Psoas muscle (tissue), 8 donors: ENCODE results near the gene AGFG2. TPM values are rescaled to one million over a fixed set of nuclear protein-coding genes. Genes with fewer than 3 reads are reported as not detected.

ENCODE experiments used
- ATAC-seq, 4 donors: fragments of 200-7000 bp; cut with Tn5 transposase; one replicate each; pipeline ENCODE4 v1.9.1; 2020; ENCODE audit warnings: moderate library complexity in 3 of 4, mild to moderate bottlenecking in 2 of 4
- DNase-seq, 2 donors: peaks; one replicate each; pipeline ENCODE4 v3.0.0-alpha.2; 2020
- H3K27ac ChIP-seq: fragments of 200-600 bp; one replicate; pipeline ENCODE4 v1.8.0; 2022
- H3K27me3 ChIP-seq, 3 donors: fragments of 200-600 bp in 1 of 3; one replicate each; pipeline versions ENCODE4 v1.6.1 to v1.8.0; 2013 to 2022; ENCODE audit warnings: low read length in 2 of 3, mild to moderate bottlenecking in 2 of 3, moderate library complexity in 1 of 3; ENCODE audit not compliant: insufficient read depth in 3 of 3
- H3K36me3 ChIP-seq, 2 donors: fragments of 200-600 bp in 1 of 2; one replicate each; pipeline versions ENCODE4 v1.6.1 to v1.8.0; 2013 to 2022; ENCODE audit warnings: low read depth in 1 of 2, mild to moderate bottlenecking in 1 of 2, moderate library complexity in 1 of 2; ENCODE audit not compliant: insufficient read depth in 1 of 2
- H3K4me1 ChIP-seq: fragments of 200-600 bp; one replicate; pipeline ENCODE4 v1.8.0; 2022
- H3K4me3 ChIP-seq: fragments of 200-600 bp; one replicate; pipeline ENCODE4 v1.8.0; 2022; ENCODE audit warnings: mild to moderate bottlenecking
- H3K9me3 ChIP-seq: fragments of 200-600 bp; one replicate; pipeline ENCODE4 v1.8.0; 2022
- CTCF ChIP-seq: fragments of 200-600 bp; IDR thresholded peaks from one replicate; pipeline ENCODE4 v1.8.0; 2022; ENCODE audit warnings: antibody characterized with exemption
- WGBS, 3 donors: extraction: QIAGEN DNeasy Blood & Tissue Kit; methylation state at CpG; one replicate each; pipeline versions ENCODE4 v1.1.6 to v1.1.7; 2013; 5-methylcytosine and 5-hydroxymethylcytosine counted together
- intact Hi-C, 2 donors: fragments of 100-400 bp; cut with DNase I; formaldehyde crosslinking; loops; one replicate each; pipeline versions ENCODE4 v1.11.0 to v1.14.2; 2022
- polyA plus RNA-seq, 3 donors: library from polyadenylated mRNA; stranded (reverse); fragments of 200-250 nt; gene quantifications; one replicate each; pipeline ENCODE4 v1.2.3, GENCODE V29; 2013
- total RNA-seq, 4 donors: library from RNA; stranded (reverse); fragmentation: NEBNext Ultra II Directional in 2 of 4; extraction: Animal tissue kit (Norgen Biotek cat#: 25700) in 2 of 4; gene quantifications; one replicate each; pipeline versions ENCODE4 v1.2.1 to v1.2.4, GENCODE V29; 2021 to 2023
- donor health status: healthy with polysubstance abuse.
- donor health status: DM: no; HTN: no; CAD: no; lungs with moderate emphysema.
- donor health status: Bipolar disorder and iron deficiency.
- donor health status: healthy.
- donor health status: DM: yes; HTN: yes; CAD: no.
- donor health status: DM: no; HTN: no; CAD: no.
- donor health status: DM: no; HTN: no; CAD: no.
- donor health status: DM: yes; HTN: yes; CAD: no.

AGFG2 gene
- total and polyA plus RNA-seq, 7 donors: 4.8 to 14.7 (median 8.8) TPM

GRCh38 chr7:100589341-100589947 lies 50.4 kb downstream of the AGFG2 start:
- Histone ChIP-seq H3K27me3 (no peaks in the 10 kb centered on the region), H3K27ac (no peak overlapping the region), H3K9me3 (no peaks in the 10 kb centered on the region), H3K4me3 (no peak overlapping the region), H3K4me1 (peaks cover 12% of the 10 kb centered on the region), H3K36me3 (no peaks in the 10 kb centered on the region)
- no peak for ATAC-seq
- no peak for TF ChIP-seq CTCF
- intact Hi-C loops: loop anchor here in 1 of 2 donors (5.0 kb wide), 1 partner anchor 88 kb away; no protein-coding TSS in a partner anchor
- 43 to 47% (median 44%) methylated on average over 7 of the region's 7 CpGs for WGBS, 3 donors
- DNase-seq: no peak

GRCh38 chr7:100590077-100590737 lies 51.2 kb downstream of the AGFG2 start:
- ATAC-seq: no peak
- Histone ChIP-seq H3K27ac (no peak overlapping the region), H3K9me3 (no peaks in the 10 kb centered on the region), H3K4me3 (peak overlapping the region; percentile 31), H3K4me1 (peaks cover 5% of the 10 kb centered on the region), H3K36me3 (no peaks in the 10 kb centered on the region), H3K27me3 (no peaks in the 10 kb centered on the region)
- no peak for TF ChIP-seq CTCF
- intact Hi-C loops: no loop called here
- 41 to 50% (median 44%) methylated on average over 20 of the region's 20 CpGs for WGBS, 3 donors
- peak in 1 of 2 donors; percentile 71 for DNase-seq

- Histone ChIP-seq H3K27me3 (peaks cover 0 to 1% (median 0%) of the 10 kb centered on the region in 3 donors), H3K4me1 (peaks cover 5% of the 10 kb centered on the region), H3K36me3 (no peaks in the 10 kb centered on the region), H3K27ac (no peak overlapping the region), H3K9me3 (no peaks in the 10 kb centered on the region), H3K4me3 (no peak overlapping the region)
- intact Hi-C loops: no loop called here
- no peak for DNase-seq
- WGBS, 3 donors: 89 to 91% (median 91%) methylated on average over 17 of the region's 17 CpGs
- TF ChIP-seq CTCF: no peak
- ATAC-seq: no peak
These were observed 52.6 kb downstream of the AGFG2 start for GRCh38 chr7:100591596-100591995.

- no peak for ATAC-seq
- 93 to 98% (median 95%) methylated on average over 7 of the region's 7 CpGs for WGBS, 3 donors
- H3K4me3 ChIP-seq: no peak overlapping the region
- TF ChIP-seq CTCF: no peak
- intact Hi-C loops: no loop called here
- no peaks in the 10 kb centered on the region for H3K9me3 ChIP-seq
- H3K4me1 ChIP-seq: no peaks in the 10 kb centered on the region
- H3K36me3 ChIP-seq: no peaks in the 10 kb centered on the region
- no peak overlapping the region for H3K27ac ChIP-seq
- DNase-seq: no peak
- H3K27me3 ChIP-seq: peaks cover 0 to 1% (median 0%) of the 10 kb centered on the region in 3 donors
These were observed 56.2 kb downstream of the AGFG2 start for GRCh38 chr7:100595188-100595587.
